ENCODE data around the gene CCDC187. TPM values are rescaled to one million over a fixed set of nuclear protein-coding genes. Genes with fewer than 3 reads are reported as not detected.

The CCDC187 gene
- total and polyA plus RNA-seq, 9 donors, result 0.01 to 0.16 (median 0.04) TPM

DNA sequence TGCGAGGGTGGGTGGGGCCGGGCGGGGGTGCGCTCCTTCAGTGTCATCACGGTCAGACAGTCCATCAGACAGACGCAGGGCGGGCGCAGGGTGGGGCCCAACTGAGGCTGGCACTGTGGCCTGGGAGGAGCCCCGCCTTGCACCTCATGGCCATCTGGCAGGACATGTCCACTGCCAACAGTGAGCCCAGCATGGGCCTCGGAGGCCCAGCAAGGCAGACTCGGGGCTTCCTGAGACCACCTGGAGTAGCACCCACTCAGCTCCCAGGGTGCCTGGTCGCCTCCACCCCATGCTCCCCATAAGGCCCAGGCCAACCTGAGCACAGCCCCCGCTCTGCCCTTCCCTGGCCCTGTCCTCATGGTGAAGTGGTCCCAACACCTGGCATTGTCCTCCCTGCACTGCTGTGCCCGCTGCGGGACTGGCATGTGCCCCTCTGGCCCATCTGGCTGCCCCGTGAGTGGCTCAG, 14.9 kb upstream of the CCDC187 start:
- Histone ChIP-seq H3K27ac (ENCODE audit: low read length) (no peak overlapping the region), H3K36me3 (ENCODE audit: control insufficient read depth, insufficient read depth, low read length) (no peaks in the 10 kb centered on the region), H3K27me3 (ENCODE audit: control insufficient read depth, insufficient read depth, low read length) (no peaks in the 10 kb centered on the region), H3K9me3 (replicated peaks; ENCODE audit: control insufficient read depth, low read depth, low read length) (peaks cover 12% of the 10 kb centered on the region), H3K4me3 (ENCODE audit: low read length) (no peak overlapping the region), H3K4me1 (ENCODE audit: control insufficient read depth, insufficient read depth, low read length) (peaks cover 9% of the 10 kb centered on the region)
- DNase-seq, result no peak
- WGBS (ENCODE audit: insufficient coverage), result 79% methylated on average over 15 of the region's 16 CpGs

DNA sequence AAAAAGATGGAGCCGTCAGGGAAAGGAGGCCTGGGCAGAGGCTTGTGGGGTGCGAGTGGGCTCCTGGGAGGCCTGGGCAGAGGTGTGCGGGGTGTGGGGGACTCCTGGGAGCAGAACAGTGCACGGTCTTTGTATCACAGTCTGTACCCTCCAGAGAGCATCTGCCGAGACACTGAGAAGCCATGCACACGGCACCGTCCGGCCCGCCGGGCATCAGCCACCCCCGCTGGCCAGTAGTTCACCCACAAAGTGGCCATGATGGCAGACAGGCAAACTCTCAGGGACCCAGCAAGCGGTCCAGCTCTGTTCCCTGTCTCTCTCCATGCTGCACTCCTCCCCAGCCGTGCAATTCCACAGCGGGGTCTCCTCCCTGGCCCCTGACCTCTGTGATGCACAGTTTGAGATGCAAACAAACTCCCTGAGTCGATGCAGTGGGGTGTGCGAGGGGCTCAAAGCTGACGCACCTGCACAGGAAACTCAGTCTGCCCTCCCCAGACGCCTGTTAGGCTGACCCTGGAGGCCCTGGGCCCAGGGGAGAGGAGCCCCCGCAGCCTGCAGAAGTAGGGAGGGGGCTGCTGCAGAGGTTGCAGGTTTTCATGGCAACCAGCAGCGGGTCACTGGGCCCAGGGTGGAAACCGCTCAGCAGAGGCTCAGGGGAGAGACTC, 14.3 kb upstream of the CCDC187 start:
- no peaks in the 10 kb centered on the region for H3K36me3 ChIP-seq (ENCODE audit: control insufficient read depth, insufficient read depth, low read length)
- H3K27ac ChIP-seq (ENCODE audit: low read length), result no peak overlapping the region
- H3K27me3 ChIP-seq (ENCODE audit: control insufficient read depth, insufficient read depth, low read length), result no peaks in the 10 kb centered on the region
- peaks cover 12% of the 10 kb centered on the region for H3K9me3 ChIP-seq (replicated peaks; ENCODE audit: control insufficient read depth, low read depth, low read length)
- no peak for DNase-seq
- 55% methylated on average over 20 of the region's 21 CpGs for WGBS (ENCODE audit: insufficient coverage)
- H3K4me3 ChIP-seq (ENCODE audit: low read length), result no peak overlapping the region
- peaks cover 4% of the 10 kb centered on the region for H3K4me1 ChIP-seq (ENCODE audit: control insufficient read depth, insufficient read depth, low read length)

DNA sequence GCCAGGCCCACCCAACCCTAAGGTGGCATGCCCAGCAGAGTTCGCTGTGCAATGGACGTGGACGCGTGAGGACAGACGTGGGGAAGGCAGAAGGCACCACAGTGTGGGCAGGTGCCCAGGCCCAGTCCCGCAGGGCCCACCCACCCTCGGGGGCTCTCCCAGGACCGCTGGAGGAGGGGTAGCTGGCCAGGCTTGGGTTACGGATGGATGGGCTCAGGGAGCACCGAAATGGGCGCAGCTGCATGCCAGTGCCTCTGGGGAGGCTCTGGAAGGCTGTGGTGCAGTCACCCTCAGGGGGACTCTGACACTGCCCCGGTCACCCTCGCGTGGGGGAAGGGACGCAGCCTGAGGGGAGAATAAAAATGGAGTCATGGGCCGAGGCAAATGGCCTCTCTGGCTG, 13.8 kb upstream of the CCDC187 start:
- H3K27ac ChIP-seq (ENCODE audit: low read length), result no peak overlapping the region
- DNase-seq, result no peak
- H3K27me3 ChIP-seq (ENCODE audit: control insufficient read depth, insufficient read depth, low read length), result no peaks in the 10 kb centered on the region
- 89% methylated on average over 16 of the region's 16 CpGs for WGBS (ENCODE audit: insufficient coverage)
- no peak overlapping the region for H3K4me3 ChIP-seq (ENCODE audit: low read length)
- no peaks in the 10 kb centered on the region for H3K4me1 ChIP-seq (ENCODE audit: control insufficient read depth, insufficient read depth, low read length)
- peaks cover 12% of the 10 kb centered on the region for H3K9me3 ChIP-seq (replicated peaks; ENCODE audit: control insufficient read depth, low read depth, low read length)
- H3K36me3 ChIP-seq (ENCODE audit: control insufficient read depth, insufficient read depth, low read length), result no peaks in the 10 kb centered on the region

DNA sequence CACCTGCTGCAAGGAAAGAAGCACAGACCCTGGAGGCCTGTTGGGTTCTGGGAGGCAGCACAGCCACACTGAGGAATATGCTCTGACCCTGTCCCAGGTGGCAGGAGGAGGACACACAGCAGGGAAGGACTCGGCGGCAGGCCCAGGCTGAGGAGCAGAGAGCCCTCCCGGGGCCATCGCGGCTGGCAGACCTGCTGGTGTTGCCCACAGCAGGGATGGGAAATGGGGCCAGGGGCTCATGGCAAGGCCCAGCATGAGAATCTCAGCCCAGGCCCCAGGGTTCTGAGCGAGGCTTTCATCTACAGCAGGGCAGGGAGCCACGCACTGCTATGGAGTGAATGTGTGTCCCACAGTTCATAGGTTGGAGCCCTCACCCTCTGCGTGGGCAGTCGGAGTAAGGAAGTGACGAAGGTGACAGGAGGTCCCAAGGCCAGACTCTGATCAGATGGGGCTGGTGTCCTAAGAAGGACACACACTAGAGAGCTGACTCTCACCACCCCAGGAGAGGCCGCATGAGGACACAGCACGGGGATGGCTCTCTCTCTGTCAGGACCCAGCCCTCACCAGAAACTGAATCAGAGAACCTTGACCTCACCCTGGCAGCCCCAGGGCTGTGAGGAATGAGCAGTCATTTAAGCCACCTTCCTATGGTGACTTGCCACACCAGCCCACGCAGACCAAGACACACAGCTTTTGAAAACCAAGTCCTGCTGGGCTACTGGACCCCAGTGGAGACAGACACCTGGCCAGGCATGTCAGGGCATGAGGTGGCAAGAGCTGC, 13.2 kb upstream of the CCDC187 start:
- Histone ChIP-seq H3K36me3 (ENCODE audit: control insufficient read depth, insufficient read depth, low read length) (no peaks in the 10 kb centered on the region), H3K4me1 (ENCODE audit: control insufficient read depth, insufficient read depth, low read length) (no peaks in the 10 kb centered on the region), H3K27me3 (ENCODE audit: control insufficient read depth, insufficient read depth, low read length) (no peaks in the 10 kb centered on the region), H3K4me3 (ENCODE audit: low read length) (no peak overlapping the region), H3K27ac (ENCODE audit: low read length) (no peak overlapping the region), H3K9me3 (replicated peaks; ENCODE audit: control insufficient read depth, low read depth, low read length) (peaks cover 12% of the 10 kb centered on the region)
- no peak for DNase-seq
- 89% methylated on average over 9 of the region's 13 CpGs for WGBS (ENCODE audit: insufficient coverage)

DNA sequence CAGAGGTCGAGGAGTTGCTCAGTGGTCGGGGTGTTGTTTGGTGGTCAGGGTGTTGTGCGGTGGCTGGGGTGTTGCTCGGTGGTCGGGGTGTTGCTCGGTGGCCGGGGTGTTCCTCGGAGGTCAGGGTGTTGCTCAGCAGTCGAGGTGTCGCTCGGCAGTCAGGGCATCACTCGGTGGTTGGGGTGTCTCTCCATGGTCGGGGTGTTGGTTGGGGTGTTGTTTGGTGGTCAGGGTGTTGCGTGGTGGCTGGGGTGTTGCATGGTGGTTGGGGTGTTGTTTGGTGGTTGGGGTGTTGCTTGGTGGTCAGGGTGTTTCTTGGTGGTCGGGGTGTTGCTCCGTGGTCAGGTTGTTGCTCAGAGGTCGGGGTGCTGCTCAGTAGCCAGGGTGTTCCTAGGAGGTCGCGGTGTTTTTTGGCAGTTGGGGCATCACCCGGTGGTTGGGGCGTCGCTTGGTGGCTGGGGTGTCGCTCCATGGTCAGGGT, 12.4 kb upstream of the CCDC187 start:
- WGBS (ENCODE audit: insufficient coverage), result 96% methylated on average over 23 of the region's 23 CpGs
- Histone ChIP-seq H3K36me3 (ENCODE audit: control insufficient read depth, insufficient read depth, low read length) (no peaks in the 10 kb centered on the region), H3K27me3 (ENCODE audit: control insufficient read depth, insufficient read depth, low read length) (no peaks in the 10 kb centered on the region), H3K4me1 (ENCODE audit: control insufficient read depth, insufficient read depth, low read length) (peaks cover under 1% of the 10 kb centered on the region), H3K9me3 (replicated peaks; ENCODE audit: control insufficient read depth, low read depth, low read length) (peaks cover 12% of the 10 kb centered on the region), H3K27ac (ENCODE audit: low read length) (no peak overlapping the region), H3K4me3 (ENCODE audit: low read length) (no peak overlapping the region)
- no peak for DNase-seq

DNA sequence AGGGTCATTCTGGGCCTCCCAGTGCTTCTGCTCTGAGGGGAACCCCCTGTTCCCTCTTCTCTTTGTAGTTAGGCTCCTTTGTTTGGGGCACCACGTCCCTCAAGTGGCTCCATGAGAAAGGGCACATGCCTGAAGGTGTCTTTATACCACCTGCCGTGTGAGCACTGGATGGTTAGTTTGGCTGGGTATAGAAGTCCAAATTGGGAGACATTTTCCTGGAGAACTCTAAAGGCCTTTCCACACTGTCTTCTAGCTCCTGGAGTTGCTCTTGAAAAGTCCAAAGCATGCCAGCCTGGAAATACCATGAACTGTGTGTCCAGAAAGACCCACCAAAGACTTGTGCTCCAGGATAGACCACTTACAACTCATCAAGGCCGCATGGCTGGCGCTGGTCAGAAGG, 11.1 kb upstream of the CCDC187 start:
- 90% methylated on average over 2 of the region's 4 CpGs for WGBS (ENCODE audit: insufficient coverage)
- Histone ChIP-seq H3K27ac (ENCODE audit: low read length) (no peak overlapping the region), H3K4me1 (ENCODE audit: control insufficient read depth, insufficient read depth, low read length) (peaks cover 12% of the 10 kb centered on the region), H3K36me3 (ENCODE audit: control insufficient read depth, insufficient read depth, low read length) (no peaks in the 10 kb centered on the region), H3K4me3 (ENCODE audit: low read length) (no peak overlapping the region), H3K9me3 (replicated peaks; ENCODE audit: control insufficient read depth, low read depth, low read length) (peaks cover 12% of the 10 kb centered on the region), H3K27me3 (ENCODE audit: control insufficient read depth, insufficient read depth, low read length) (no peaks in the 10 kb centered on the region)
- DNase-seq, result no peak

DNA sequence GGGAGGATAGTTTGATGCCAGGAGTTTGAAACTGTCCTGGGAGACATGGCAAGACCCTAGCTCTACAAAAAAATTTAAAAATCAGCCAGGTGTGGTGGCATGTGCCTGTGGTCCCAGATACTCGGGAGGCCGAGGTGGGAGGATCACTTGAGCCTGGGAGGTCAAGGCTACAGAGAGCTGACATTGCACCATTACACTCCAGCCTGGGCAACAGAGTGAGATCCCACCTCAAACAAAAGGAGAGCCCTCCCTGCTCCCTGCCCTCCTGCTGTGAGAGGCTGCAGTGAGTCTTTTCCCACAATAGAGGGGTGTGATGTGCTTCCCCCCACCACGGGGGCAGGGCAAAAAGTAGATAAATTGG, 10.1 kb upstream of the CCDC187 start:
- no CpG with 5 or more reads among the region's 3 CpGs for WGBS (ENCODE audit: insufficient coverage)
- Histone ChIP-seq H3K4me1 (ENCODE audit: control insufficient read depth, insufficient read depth, low read length) (peaks cover 12% of the 10 kb centered on the region), H3K27ac (ENCODE audit: low read length) (no peak overlapping the region), H3K27me3 (ENCODE audit: control insufficient read depth, insufficient read depth, low read length) (no peaks in the 10 kb centered on the region), H3K36me3 (ENCODE audit: control insufficient read depth, insufficient read depth, low read length) (no peaks in the 10 kb centered on the region), H3K4me3 (ENCODE audit: low read length) (no peak overlapping the region), H3K9me3 (replicated peaks; ENCODE audit: control insufficient read depth, low read depth, low read length) (peaks cover 12% of the 10 kb centered on the region)
- no peak for DNase-seq

DNA sequence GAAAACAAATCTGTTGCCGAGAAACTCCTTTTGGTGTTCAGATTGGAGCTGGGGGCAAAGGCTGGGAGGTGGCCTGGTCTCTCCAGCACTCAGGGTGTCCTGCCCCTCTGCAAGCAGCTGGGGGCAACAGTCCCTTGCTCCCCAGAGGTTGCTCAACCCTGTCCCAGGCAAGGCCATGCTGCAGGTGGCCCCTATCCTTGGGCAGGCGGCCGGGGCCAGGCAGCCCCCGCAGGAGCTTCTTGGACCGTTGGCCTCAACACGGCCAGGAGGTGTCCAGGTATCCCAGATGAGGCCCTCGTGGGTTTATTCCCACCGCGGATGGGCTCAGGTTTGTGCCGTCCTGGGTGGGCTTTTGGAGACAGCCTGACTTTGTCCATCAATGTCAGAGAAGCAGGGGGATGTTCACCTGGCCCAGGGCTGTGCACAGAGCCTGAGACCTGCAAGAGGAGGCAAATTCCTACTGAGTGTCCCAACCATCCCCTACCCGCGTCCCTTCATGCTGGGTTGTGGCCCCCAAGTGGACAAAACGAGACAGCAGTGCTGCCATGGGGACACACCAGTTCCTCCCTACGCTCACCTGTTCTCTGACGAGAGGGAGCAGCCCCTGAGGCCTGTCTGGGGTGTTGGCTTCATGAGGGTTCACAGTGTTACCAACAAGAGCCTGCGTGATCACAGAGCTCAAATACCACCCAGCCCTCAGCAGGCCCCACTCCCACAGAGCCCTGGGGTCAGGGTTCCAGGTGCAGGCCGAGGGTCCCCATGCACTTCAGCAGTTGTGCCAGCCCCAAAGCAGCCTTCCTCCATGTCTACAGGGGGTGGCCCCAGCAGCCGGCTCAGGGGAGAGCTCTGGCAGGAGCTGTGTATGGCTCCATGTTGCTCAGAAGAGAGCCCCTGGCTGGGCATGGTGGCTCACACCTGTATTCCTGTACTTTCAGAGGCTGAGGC, 9.5 kb upstream of the CCDC187 start:
- no peak overlapping the region for H3K27ac ChIP-seq (ENCODE audit: low read length)
- H3K36me3 ChIP-seq (ENCODE audit: control insufficient read depth, insufficient read depth, low read length), result no peaks in the 10 kb centered on the region
- WGBS (ENCODE audit: insufficient coverage), result 79% methylated on average over 14 of the region's 18 CpGs
- H3K4me1 ChIP-seq (ENCODE audit: control insufficient read depth, insufficient read depth, low read length), result peaks cover 12% of the 10 kb centered on the region
- DNase-seq, result no peak
- peaks cover 12% of the 10 kb centered on the region for H3K9me3 ChIP-seq (replicated peaks; ENCODE audit: control insufficient read depth, low read depth, low read length)
- H3K27me3 ChIP-seq (ENCODE audit: control insufficient read depth, insufficient read depth, low read length), result no peaks in the 10 kb centered on the region
- H3K4me3 ChIP-seq (ENCODE audit: low read length), result no peak overlapping the region

DNA sequence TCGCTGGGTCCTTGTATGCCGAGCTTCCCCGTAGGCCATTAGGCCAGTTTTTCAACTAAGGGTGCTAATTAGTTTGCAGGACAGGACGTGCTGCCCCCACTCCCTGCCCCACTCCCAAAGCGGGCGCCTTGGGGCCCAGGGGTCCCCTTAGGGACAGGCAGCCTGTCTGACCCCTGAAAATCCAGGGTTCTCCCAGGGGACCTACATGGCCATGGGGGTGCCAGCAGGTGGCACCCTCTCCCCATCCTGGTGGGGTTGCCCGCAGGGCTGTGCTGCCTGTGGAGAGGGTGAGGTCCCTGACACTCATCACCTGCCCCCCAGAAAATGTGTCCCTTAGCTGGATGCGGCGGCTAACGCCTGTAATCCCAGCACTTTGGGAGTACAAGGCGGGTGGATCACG, 8.5 kb upstream of the CCDC187 start:
- DNase-seq, result no peak
- Histone ChIP-seq H3K4me3 (ENCODE audit: low read length) (no peak overlapping the region), H3K4me1 (ENCODE audit: control insufficient read depth, insufficient read depth, low read length) (peaks cover 12% of the 10 kb centered on the region), H3K27ac (ENCODE audit: low read length) (no peak overlapping the region), H3K9me3 (replicated peaks; ENCODE audit: control insufficient read depth, low read depth, low read length) (peaks cover 12% of the 10 kb centered on the region), H3K36me3 (ENCODE audit: control insufficient read depth, insufficient read depth, low read length) (no peaks in the 10 kb centered on the region), H3K27me3 (ENCODE audit: control insufficient read depth, insufficient read depth, low read length) (no peaks in the 10 kb centered on the region)
- WGBS (ENCODE audit: insufficient coverage), result 47% methylated on average over 5 of the region's 12 CpGs

DNA sequence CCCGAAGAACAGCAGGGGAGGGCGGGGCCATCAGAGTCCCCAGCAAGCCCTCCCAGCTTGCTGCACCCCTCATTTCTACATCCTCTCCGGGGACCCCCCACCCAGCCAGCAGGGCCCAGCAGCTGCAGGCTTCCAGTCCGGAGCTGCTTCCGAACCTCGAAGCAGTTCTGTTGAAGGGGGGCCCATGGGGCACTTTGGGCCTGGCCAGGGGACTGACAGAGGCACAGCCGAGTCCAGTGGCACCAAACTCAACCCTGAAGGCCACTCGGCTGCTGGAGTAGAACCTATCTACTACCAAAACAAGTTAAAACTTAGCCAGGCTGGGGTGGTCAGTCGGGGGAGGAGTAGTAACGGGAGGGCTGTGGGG, 8.1 kb upstream of the CCDC187 start:
- no peaks in the 10 kb centered on the region for H3K36me3 ChIP-seq (ENCODE audit: control insufficient read depth, insufficient read depth, low read length)
- H3K4me3 ChIP-seq (ENCODE audit: low read length), result no peak overlapping the region
- peaks cover 12% of the 10 kb centered on the region for H3K4me1 ChIP-seq (ENCODE audit: control insufficient read depth, insufficient read depth, low read length)
- no peaks in the 10 kb centered on the region for H3K27me3 ChIP-seq (ENCODE audit: control insufficient read depth, insufficient read depth, low read length)
- DNase-seq, result no peak
- peaks cover 12% of the 10 kb centered on the region for H3K9me3 ChIP-seq (replicated peaks; ENCODE audit: control insufficient read depth, low read depth, low read length)
- H3K27ac ChIP-seq (ENCODE audit: low read length), result no peak overlapping the region
- 64% methylated on average over 5 of the region's 10 CpGs for WGBS (ENCODE audit: insufficient coverage)
